ENCODE measurements around the gene CCL18.
"Not testable (repeated sequence)": the region's sequence is repeated elsewhere in the genome, so short reads cannot be mapped to it uniquely, and the experiment has no call there.

CCL18 gene

DNA sequence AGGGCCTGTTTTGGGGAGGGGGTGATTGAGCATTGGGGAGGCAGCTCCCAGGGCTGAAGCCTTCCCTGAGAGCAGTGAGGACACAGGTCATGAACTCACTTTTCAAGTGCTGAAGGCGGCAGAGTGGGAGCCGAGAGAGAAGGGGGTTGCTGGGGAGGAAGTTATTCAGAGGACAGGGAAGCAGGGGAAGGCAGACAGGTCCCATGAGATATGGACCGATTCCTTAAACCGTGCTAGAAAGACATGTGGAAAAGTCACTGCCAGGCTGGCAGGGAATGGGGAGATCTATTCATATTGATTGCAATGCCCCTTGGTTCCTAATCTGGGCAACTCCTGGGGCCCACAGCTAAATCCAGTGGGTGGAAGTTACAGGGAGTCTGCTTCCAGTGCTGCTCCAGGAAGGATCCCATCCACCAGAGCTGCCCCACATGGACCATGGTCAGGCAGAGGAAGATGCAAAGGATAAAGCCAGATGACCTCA lies 40.7 kb downstream of the CCL18 start:
- DNase-seq = no peak

DNA sequence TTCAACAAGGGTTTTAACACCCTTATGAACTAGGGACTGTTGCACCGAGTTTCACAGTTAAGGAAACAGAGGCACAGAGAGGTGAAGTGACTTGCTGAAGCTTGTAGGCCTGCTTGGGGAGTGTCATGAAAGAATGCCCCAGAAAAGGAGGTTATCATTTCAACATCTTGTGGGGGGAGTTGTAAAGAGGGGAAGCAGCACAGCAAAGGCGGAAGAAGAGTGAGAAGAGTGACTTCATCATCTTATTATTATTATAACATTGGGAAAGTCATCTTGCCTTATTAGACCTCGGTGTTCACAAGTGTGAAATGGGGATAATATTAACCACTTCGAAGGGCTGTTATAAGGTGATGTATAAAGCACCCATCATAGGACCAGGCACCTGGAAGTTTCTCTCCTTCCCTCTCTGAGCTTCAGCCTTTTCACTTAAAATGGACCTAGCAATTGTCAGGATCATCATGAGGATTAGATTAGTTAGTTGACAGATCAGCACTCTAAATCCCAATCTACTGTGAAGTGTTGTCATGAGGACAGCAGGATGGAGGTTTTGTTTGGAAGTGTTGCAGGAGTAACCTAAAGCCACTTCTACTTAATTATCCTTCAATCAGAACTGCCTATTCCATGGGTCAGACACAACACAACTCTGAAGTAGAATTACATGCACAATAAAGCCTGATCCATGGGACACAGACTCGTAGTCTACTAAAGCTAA lies 41.9 kb downstream of the CCL18 start:
- DNase-seq = no peak

DNA sequence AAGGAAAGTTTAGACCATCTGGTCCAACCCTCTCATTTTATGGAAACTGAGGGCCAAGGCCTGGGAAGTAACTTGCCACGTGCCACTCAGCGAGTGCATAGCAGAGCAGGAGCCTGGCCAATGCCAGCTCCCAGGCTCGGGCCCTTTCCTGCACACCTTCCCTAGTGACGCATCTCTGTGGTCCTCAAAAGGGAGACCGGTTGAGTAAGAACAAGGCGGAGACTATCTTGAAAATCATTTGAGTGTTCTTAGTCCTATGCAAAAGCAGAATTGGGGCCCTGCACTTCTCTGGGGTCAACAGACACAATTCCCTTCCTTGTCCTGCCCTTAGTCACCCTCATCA lies 42.4 kb downstream of the CCL18 start:
- DNase-seq = no peak

DNA sequence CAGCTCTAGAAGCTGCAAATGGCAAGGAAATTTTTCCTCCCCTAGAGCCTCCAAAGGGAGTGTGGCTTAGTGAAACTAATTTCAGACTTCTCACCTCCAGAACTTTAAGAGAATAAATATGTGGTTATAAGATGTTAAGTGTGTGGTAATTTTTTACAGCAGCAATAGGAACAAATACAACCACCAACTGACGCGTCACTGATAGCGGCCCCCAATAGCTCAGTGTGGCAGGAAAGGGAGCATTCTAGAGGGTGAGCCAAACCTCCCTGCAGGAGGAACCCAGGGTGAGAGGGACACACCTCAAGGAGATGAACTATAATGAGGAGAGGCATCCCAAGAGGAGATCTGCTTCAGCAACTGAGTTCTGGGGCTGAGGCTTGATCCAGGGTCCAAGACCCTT lies 43.6 kb downstream of the CCL18 start:
- DNase-seq = no peak

DNA sequence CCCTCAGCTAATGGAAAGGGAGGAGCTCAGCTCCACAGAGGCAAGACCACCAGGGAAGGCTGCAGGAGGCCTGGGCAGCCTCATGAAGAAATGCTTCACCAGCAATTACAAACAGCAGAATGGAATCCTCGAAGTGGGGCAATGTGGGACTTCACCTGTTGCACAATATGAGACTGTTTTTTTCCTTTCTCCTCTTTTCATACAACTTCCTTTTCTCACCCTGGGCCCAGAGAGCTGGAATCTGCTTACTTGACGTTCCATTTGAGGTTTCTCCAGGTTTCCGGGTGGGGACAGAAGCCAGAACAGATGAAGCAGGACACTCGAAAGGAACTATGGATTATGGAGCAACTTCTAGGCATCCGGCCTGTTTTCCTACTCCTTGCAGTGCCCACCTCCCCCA lies 44.2 kb downstream of the CCL18 start:
- DNase-seq = not testable (repeated sequence)

DNA sequence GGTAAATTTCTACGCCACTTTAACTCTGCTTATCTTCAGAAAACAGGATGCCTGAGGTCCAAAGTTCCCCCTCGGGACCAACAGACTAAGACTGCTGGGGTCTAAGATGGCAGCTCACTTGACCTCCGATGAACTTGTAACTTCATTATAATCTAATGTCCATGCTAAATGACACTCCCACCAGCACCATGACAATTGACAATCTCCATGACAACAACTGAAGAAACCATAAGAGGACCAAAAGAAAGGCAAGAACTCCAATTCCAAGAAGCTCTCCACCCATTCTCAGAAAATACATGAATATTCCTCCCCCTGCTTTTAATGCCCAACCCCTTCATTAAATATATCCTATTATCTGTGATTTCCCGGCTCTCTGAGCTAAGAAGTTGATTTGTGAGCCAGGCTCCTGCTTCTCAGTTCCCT lies 47.0 kb downstream of the CCL18 start:
- no peak for DNase-seq

DNA sequence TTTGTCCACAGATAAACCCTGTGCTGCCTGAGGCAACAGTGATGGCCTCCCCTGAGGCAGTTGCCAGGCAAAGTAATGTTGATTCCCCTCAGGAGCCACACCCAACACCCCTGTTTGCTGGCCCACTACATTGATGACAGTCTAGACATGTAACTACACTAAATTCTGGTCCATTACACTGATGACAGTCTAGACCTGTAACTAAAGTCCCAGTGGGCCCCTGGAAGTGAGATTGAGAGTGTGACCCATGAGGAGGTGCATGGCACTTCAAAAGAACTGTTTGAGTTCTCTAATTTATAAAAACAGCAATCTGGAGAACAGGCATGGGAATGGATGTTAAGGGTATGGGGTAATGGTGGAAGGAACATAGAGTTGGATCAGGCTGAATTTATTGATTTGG lies 48.5 kb downstream of the CCL18 start:
- DNase-seq = no peak

DNA sequence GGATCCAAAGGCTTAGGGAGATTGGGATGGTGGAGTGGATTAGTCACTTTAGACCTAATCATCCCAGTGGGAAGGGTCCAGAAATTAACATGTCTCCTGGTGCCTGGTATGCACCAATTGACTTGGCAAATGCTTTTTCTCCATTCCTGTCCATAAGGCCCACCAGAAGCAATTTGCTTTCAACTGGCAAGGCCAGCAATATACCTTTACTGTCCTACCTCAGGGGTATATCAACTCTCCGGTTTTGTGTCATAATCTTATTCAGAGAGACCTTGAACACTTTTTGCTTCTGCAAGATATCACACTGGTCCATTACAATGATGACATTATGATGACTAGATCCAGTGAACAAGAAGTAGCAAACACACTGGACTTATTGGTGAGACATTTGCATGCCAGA lies 49.1 kb downstream of the CCL18 start:
- DNase-seq = not testable (repeated sequence)

DNA sequence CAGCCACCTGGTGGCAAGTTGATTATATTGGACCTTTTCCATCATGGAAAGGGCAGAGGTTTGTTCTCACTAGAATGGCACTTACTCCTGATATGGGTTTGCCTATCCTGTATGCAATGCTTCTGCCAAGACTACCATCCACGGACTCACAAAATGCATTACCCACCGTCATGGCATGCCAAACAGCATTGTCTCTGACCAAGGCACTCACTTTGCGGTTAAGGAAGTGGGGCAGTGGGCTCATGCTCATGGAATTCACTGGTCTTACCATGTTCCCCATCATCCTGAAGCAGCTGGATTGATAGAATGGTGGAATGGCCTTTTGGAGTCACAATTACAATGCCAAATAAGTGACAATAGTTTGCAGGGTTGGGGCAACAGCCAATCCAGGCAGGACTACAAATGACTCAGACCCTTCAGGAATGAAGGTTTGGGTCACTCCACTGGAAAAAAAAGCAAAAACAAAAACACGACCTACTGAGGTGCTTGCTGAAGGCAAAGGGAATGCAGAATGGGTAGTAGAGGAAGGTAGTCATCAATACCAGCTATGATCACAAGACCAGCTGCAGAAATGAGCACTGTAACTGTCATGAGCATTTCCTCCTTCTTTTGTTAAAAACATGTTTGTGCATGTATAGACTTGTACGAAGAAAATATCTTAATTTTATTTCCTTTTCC lies 51.0 kb downstream of the CCL18 start:
- DNase-seq = not testable (repeated sequence)

DNA sequence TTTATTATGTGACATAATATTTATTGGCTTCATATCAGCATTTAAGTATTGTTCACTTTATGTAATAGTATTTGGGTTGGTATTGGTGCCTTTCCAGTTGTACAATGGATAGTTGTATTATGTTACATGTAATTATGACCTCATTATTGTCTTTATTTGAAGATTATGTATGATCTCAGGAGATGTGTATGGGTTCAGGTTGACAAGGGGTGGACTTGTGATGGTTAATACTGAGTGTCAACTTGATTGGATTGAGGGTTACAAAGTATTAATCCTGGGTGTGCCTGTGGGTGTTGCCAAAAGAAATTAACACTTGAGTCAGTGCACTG lies 51.5 kb downstream of the CCL18 start:
- not testable (repeated sequence) for DNase-seq

DNA sequence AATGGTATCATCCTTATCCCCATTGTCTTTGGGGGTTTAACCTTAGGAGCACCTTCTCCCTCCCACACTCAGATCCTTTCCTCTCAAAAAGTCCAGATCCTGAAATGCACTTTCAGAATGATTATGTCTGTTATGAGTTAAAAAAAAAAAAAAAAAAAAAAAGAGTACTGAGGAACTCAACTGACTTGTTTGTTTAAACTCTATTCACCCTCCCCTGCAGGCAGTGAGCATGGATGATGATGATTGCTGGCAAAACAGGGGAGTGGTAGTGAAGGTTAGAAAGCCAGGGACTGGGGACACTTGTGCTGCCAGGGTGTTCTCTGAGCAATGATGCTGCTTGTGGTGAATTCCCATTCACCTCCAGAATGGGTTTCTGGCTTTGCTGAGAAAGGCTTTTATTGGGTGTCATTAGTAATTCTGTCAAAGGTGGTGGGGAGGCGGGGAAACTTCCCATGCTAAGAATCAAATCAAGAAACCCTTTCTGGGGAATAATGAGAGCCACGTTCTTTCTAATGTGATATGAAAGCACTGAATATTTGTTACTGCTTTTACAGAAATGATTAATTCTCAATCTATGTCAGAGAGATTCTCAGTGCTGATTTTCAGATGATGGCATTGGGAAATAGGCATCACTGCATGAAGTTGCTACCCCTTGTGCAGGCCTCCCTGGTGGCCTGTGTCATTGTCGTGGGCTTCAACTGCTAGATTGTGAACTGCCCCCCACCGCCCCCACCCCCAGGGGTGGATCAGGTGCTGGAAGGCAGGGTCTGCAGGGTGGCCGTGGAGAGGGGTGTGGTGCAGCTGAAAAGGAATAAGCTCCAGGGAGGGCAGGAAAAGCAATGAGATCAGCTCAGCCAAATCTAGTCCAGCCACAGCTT lies 53.7 kb downstream of the CCL18 start:
- DNase-seq = no peak

DNA sequence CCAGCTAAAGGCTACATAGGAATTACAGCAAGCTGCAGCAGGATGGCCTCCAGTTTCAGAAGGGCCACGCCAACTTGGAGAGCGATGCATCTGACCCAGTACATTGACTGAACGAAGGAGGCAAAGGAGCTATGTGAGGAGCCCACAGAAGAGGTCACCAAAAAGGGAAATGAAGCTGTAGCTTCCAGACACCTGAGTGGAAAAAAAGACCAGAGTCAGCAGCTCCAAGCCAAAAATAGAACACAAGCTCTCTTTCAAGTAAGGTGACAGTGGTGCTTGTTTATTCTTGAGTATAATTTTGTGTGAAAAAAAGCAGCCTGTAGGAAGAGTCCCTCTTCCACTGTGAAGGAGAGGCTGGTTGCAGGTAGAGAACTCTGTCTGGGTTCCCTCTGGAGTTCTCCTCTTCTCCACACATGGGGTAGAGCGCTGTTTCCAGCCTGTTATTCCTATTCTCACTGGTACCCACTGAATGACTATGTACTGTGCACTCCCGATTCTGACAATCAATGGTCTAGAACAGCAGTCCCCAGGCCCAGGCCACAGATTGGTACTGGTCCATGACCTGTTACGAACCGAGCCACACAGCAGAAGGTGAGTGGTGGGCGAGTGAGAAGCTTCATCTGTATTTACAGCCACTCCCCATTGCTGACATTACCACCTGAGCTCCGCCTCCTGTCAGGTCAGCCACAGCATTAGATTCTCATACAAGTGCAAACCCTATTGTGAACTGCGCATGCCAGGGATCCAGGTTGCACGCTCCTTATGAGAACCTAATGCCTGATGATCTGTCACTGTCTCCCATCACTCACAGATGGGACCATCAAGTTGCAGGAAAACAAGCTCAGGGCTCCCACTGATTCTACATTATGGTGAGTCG lies 54.6 kb downstream of the CCL18 start:
- DNase-seq = no peak

DNA sequence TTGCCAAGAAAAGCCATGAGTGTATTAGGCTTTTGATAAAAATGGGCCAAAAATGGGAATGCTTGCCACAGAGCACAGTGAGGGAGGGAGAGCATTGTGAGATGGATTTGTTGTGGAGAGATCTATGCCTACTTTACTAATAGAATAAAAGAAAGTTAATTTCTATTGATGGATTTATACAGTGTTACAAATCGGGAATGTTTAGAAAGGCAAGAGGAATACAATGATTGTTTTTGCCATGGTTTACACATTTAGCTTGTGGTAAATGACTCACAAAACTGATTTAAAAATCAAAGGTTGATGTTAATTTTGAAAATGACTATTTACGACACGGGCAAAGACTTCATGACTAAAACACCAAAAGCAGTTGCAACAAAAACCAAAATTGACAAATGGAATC lies 56.1 kb downstream of the CCL18 start:
- no peak for DNase-seq

DNA sequence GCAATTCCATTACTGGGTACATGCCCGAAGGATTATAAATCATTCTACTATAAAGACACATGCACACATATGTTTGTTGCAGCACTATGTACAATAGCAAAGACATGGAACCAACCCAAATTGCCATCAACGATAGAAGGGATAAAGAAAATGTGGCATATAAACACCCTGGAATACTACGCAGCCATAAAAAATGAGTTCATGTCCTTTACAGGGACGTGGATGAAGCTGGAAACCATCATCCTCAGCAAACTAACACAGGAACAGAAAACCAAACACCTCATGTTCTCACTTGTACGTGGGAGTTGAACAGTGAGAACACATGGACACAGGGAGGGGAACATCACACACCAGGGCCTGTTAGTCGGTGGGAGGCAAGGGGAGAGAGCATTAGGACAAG lies 57.0 kb downstream of the CCL18 start:
- DNase-seq = not testable (repeated sequence)

All from NCI-H1048 (cell line).